AG04449 (cell line): Measurements from ENCODE around the gene AKIRIN2.
"Not testable (repeated sequence)": the region's sequence is repeated elsewhere in the genome, so short reads cannot be mapped to it uniquely, and the experiment has no call there.

ENCODE experiments used
- CTCF ChIA-PET: fragments of 350-600 bp; formaldehyde crosslinking; extraction: SDS; loops from one replicate; lab custom pipeline; 2021; ENCODE audit warnings: antibody characterized with exemption; lab: Yijun Ruan, JAX
- POLR2A ChIA-PET: fragments of 400-600, 350-600 bp; formaldehyde crosslinking; extraction: SDS; loops from one replicate; lab custom pipeline; 2020; ENCODE audit warnings: antibody characterized with exemption, inconsistent platforms; lab: Yijun Ruan, JAX
- DNase-seq: peaks from one replicate; pipeline ENCODE4 v3.0.0-alpha.2; 2010; ENCODE audit warnings: low read depth, low spot score
- H3K4me3 ChIP-seq: 2 replicates; pipeline ENCODE4 v1.5.1; 2011; ENCODE audit warnings: low read depth, mild to moderate bottlenecking, control low read depth, low read length
- TF ChIP-seq, protein P1 (sequence below): IDR thresholded peaks from one replicate; pipeline ENCODE4 v1.5.1; 2011; ENCODE audit warnings: mild to moderate bottlenecking, moderate library complexity, low read length, control low read depth, inconsistent platforms; ENCODE audit not compliant: insufficient read depth; ENCODE audit errors: missing control alignments

Gene AKIRIN2

DNA sequence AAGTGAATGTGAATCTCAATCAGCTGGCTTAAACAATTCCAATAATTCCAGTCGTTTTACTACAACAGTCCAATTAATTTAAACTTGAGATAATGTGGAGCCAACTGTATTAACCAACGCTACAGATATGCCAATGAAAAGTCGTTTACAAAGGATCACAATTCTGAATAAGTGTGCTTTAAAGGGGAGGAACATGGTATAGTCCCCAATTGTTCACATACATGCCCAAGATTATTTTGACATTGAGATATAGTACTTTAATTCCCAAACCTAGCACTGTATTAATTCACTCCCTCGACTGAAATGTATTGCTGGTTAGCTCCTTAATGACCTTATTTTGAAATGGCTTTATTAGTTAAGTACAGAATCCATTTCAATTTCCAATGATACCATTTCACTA is 2.5 kb downstream of the AKIRIN2 start:
- no peak for DNase-seq
- TF ChIP-seq, protein P1, sequence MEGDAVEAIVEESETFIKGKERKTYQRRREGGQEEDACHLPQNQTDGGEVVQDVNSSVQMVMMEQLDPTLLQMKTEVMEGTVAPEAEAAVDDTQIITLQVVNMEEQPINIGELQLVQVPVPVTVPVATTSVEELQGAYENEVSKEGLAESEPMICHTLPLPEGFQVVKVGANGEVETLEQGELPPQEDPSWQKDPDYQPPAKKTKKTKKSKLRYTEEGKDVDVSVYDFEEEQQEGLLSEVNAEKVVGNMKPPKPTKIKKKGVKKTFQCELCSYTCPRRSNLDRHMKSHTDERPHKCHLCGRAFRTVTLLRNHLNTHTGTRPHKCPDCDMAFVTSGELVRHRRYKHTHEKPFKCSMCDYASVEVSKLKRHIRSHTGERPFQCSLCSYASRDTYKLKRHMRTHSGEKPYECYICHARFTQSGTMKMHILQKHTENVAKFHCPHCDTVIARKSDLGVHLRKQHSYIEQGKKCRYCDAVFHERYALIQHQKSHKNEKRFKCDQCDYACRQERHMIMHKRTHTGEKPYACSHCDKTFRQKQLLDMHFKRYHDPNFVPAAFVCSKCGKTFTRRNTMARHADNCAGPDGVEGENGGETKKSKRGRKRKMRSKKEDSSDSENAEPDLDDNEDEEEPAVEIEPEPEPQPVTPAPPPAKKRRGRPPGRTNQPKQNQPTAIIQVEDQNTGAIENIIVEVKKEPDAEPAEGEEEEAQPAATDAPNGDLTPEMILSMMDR = no peak
- CTCF ChIA-PET = interaction anchor here (1.2 kb wide), 1 partner anchor 10 kb away, joined by 3 read pairs; no protein-coding TSS in a partner anchor
- POLR2A ChIA-PET = interaction anchor here (0.6 kb wide), 1 partner anchor 210 kb away, joined by 3 read pairs; no protein-coding TSS in a partner anchor
- H3K4me3 ChIP-seq = peak overlapping the region; percentile 88

DNA sequence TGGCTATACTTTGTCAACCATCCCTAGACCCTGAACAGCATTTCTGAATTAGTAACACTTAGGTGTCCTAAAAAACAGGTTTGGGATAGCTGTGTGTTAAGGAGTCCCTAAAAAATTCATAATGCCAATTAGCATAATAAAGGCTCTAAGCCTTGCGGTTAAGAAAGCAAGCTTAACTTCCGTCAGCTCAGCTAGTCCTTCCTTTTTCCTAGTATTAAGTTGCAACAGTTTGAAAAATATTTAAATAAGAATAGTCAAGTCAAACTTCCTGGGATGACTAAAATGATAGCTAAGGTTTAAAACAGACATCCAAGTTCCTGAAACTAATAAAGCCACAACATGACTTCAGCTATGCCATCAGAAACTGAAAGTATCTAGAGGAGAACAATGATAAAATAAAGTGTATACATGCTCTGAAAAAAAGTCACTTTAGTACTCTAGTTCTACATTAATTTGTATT is 3.5 kb downstream of the AKIRIN2 start:
- TF ChIP-seq, protein P1 = no peak
- CTCF ChIA-PET = no interaction called here
- POLR2A ChIA-PET = interaction anchor here (0.7 to 1.5 kb wide), 3 partner anchors 30 to 58 kb away, joined by 3 to 5 read pairs (median 3); no protein-coding TSS in a partner anchor
- H3K4me3 ChIP-seq = peak overlapping the region; percentile 88
- DNase-seq = no peak

DNA sequence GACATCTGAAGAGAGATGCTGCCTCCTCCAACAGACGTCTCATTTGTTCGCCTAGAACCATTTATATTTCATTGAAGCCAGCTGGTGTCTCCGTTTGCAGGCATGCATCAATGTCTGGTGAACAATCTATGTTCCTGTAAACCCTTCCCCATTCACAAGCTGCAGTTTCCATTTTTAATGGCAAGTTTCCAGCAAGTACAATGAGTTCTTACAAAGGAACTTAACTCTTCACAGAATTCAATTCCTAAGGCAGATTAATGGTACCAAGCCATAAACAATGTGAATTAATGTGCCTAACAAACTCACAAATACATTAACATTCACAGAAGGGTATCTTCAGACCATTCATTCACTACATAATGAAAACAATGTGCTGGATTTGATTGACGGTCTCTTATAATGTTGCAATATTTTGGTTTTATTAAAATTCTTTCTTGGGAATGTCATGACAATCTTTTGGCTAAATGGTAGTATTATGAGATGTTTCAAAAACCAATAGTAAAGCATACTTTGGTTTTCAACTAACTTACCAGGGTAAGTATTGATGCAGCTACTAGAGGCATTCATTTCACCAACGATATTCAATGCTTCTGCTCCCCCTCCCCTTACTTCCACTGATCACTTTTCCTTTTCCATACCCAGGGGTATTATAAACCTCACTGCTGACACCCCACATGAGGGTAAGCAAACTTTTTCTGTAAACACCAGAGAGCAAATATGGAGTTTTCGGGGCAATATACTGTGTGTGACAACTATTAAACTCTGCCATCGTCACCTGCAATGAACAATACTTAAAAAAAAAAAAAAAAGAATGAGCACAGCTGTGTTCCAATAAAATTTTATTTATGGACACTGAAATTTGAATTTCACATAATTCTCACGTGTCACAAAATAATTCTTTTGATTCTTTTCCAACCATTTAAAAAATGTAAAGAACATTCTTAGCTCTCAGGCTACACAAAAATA is 4.2 kb downstream of the AKIRIN2 start:
- DNase-seq = peak; percentile 77
- peak overlapping the region; percentile 88 for H3K4me3 ChIP-seq
- ChIA-PET POLR2A (interaction anchor here (0.6 to 1.5 kb wide), 7 partner anchors 9 to 63 kb away, joined by 3 to 6 read pairs (median 4); no protein-coding TSS in a partner anchor), CTCF (no interaction called here)
- TF ChIP-seq, protein P1 = no peak

DNA sequence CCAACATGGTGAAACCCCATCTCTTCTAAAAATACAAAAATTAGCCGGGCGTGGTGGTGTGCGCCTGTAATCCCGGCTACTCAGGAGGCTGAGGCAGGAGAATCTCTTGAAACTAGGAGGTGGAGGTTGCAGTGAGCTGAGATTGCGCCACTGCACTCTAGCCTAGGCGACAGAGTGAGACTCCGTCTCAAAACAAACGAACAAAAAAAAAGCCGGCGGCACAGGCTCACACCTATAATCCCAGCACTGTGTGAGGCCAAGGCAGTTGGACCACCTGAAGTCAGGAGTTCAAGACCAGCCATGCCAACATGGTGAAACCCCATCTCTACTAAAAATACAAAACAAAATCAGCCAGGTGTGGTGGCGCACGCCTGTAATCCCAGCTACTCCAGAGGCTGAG is 5.2 kb downstream of the AKIRIN2 start:
- H3K4me3 ChIP-seq, DNase-seq, CTCF ChIA-PET: not testable (repeated sequence)
- POLR2A ChIA-PET = interaction anchor here (0.6 to 0.9 kb wide), 2 partner anchors 13 to 64 kb away, joined by 3 to 4 read pairs; no protein-coding TSS in a partner anchor

DNA sequence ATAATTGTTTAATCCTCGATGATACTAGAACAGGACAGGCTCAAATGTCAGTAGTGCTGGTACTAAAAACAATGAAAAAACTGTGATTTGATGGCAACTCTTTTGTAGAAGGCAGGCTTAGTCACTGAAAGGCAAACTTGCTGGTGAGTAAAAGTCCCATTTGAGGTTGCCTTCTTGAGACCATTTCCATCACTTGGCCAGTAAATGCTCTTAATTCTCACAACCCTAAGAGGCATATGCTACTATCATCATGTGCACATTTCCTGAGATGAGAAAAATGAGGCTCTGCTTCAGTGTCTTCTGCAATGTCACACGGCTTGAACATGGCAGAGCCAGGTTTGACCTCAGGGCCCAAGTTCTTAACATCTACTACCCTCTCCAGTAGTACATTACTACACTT is 9.9 kb downstream of the AKIRIN2 start:
- no peak for DNase-seq
- TF ChIP-seq, protein P1 = no peak
- POLR2A ChIA-PET = no interaction called here
- H3K4me3 ChIP-seq = no peak overlapping the region
- CTCF ChIA-PET = no interaction called here

DNA sequence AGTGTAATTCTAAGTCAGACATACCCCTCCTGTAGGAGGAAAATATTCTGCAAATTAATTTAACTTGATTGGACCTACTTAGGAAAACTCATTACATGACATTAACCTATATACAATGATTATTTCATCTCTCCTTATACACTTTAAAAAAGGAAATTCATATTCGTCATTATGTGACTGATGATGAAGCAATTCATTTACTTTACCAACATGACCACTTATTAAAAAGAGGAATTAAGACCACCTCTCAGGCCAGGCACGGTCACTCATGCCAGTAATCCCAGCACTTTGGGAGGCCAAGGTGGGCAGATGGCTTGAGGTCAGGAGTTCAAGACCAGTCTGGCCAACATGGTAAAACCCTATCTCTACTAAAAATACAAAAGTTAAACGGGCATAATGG is 11.6 kb downstream of the AKIRIN2 start:
- H3K4me3 ChIP-seq = no peak overlapping the region
- ChIA-PET CTCF (interaction anchor here (1.2 kb wide), 1 partner anchor 10 kb away, joined by 3 read pairs; no protein-coding TSS in a partner anchor), POLR2A (no interaction called here)
- TF ChIP-seq, protein P1 = no peak
- DNase-seq = no peak

DNA sequence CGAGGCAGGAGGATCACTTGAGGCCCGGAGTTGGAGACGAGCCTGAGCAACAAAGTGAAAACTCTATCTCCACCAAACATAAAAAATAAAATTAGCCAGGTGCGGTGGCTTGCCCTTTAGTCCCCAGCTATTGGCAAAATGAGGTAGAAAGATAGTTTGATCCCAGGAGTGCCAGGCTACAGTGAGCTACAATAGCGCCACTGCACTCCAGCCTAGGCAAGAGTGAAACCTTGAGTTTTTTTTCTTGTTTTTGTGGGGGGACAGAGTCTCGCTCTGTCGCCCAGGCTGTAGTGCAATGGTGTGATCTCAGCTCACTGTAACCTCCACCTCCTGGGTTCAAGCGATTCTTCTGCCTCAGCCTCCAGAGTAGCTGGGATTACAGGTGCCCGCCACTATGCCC is 14.1 kb downstream of the AKIRIN2 start:
- DNase-seq, H3K4me3 ChIP-seq, CTCF ChIA-PET: not testable (repeated sequence)
- POLR2A ChIA-PET = interaction anchor here (0.6 kb wide), 1 partner anchor 109 kb away, joined by 4 read pairs; no protein-coding TSS in a partner anchor
